Stimulated activated naive CD4-positive, alpha-beta T cell (primary cell): ENCODE measurements around the gene LRRC8A.
"Not testable (repeated sequence)": the region's sequence is repeated elsewhere in the genome, so short reads cannot be mapped to it uniquely, and the experiment has no call there.

ENCODE experiments used
- DNase-seq, 6 experiments: peaks; one replicate each; lab custom pipeline; 2025; lab: John Stamatoyannopoulos, UW

The LRRC8A gene

GRCh38 chr9:128921881-128922763 lies 40.2 kb downstream of the LRRC8A start:
- peak in 2 of 6 experiments; percentile 17 to 27 for DNase-seq

GRCh38 chr9:128923493-128923883 lies 41.6 kb downstream of the LRRC8A start:
- no peak for DNase-seq

- peak in 5 of 6 experiments; percentile 25 to 61 (median 40) for DNase-seq
Measured at GRCh38 chr9:128927731-128928411, 45.9 kb downstream of the LRRC8A start.

- no peak for DNase-seq
Measured at GRCh38 chr9:128928624-128929023, 46.7 kb downstream of the LRRC8A start.

- no peak for DNase-seq
Measured at GRCh38 chr9:128929560-128929959, 47.6 kb downstream of the LRRC8A start.

- DNase-seq, result no peak
Measured at GRCh38 chr9:128933731-128934130, 51.8 kb downstream of the LRRC8A start.

- DNase-seq, result no peak
Measured at GRCh38 chr9:128936171-128936865, 54.4 kb downstream of the LRRC8A start.

- no peak for DNase-seq
Measured at GRCh38 chr9:128937310-128938165, 55.6 kb downstream of the LRRC8A start.

- no peak for DNase-seq
Measured at GRCh38 chr9:128940271-128940921, 58.5 kb downstream of the LRRC8A start.

GRCh38 chr9:128940946-128941755 lies 59.2 kb downstream of the LRRC8A start:
- no peak for DNase-seq

- no peak for DNase-seq
Measured at GRCh38 chr9:128943832-128944620, 62.1 kb downstream of the LRRC8A start.

- DNase-seq, result not testable (repeated sequence)
Measured at GRCh38 chr9:128944966-128945365, 63.0 kb downstream of the LRRC8A start.

- no peak for DNase-seq
Measured at GRCh38 chr9:128945798-128946501, 64.0 kb downstream of the LRRC8A start.

- DNase-seq, result peak in 2 of 6 experiments; percentile 37 to 48
Measured at GRCh38 chr9:128946571-128947276, 64.8 kb downstream of the LRRC8A start.

- no peak for DNase-seq
Measured at GRCh38 chr9:128947277-128947526, 65.3 kb downstream of the LRRC8A start.

GRCh38 chr9:128947527-128948301 lies 65.8 kb downstream of the LRRC8A start, which contains the start of the genes DOLK and NUP188:
DOLK (minus strand) TSS chr9:128947603; CDS start chr9:128947303, 300 bp downstream.
NUP188 (plus strand) TSS chr9:128947699; CDS start chr9:128947720, 21 bp downstream.
- peak; percentile 93 to 99 (median 98) for DNase-seq

- DNase-seq, result not testable (repeated sequence)
Measured at GRCh38 chr9:128961403-128961802, 79.5 kb downstream of the LRRC8A start.
